GM19351 (cell line): ENCODE measurements around the gene DEPP1.
A peak's percentile ranks its signal among the peaks of the same experiment; 100 is the strongest.

Source experiments
- ATAC-seq: cut with Tn5 transposase; IDR thresholded peaks from one replicate; pipeline ENCODE4 v1.9.1; 2021; ENCODE audit warnings: mild to moderate bottlenecking, moderate library complexity; ENCODE audit not compliant: unreplicated experiment

DEPP1 gene

GRCh38 chr10:44993922-44994751 is 15.5 kb upstream of the DEPP1 start:
- ATAC-seq: no peak

DNA sequence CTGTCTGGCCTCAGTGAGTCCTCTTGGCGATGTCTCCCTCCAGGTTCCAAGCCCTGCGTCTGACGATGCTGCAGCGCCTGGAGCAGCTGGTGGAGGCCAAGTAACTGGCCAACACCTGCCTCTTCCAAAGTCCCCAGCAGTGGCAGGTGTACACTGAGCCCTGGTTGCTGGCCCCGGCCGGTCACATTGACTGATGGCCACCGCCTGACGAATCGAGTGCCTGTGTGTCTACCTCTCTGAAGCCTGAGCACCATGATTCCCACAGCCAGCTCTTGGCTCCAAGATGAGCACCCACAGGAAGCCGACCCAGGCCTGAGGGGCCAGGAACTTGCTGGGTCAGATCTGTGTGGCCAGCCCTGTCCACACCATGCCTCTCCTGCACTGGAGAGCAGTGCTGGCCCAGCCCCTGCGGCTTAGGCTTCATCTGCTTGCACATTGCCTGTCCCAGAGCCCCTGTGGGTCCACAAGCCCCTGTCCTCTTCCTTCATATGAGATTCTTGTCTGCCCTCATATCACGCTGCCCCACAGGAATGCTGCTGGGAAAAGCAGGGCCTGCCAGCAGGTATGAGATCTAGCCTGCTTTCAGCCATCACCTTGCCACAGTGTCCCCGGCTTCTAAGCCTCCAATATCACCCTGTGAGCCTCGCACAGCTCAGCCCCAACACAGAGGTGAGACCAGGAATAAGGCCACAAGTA is 14.8 kb upstream of the DEPP1 start:
- ATAC-seq: no peak

DNA sequence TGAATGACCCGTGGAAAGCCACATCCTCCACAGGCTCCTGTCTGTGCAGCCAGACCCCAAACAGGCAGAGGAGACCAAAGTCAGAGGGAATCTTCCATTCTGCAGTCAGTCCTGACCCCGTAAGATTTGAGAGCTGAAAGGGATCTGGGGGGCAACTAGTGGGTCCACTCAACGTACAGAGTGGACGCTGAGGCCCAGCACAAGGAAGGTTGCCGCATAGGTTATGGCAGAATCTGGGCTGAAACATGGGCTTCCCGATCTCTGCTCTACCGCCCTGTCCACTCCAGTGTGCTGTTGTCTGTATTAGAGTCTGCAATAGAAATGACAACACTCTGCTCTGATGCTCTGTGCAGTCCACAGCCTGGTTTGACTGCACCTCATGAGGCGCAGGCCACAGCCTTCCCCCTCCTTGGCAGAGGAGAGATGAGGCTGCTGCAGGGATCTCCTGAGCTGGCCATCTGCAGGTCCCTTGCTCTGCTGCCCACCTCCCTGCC is 14.2 kb upstream of the DEPP1 start:
- ATAC-seq: no peak

- ATAC-seq: no peak
Observed at GRCh38 chr10:44992070-44992731, 13.6 kb upstream of the DEPP1 start.

DNA sequence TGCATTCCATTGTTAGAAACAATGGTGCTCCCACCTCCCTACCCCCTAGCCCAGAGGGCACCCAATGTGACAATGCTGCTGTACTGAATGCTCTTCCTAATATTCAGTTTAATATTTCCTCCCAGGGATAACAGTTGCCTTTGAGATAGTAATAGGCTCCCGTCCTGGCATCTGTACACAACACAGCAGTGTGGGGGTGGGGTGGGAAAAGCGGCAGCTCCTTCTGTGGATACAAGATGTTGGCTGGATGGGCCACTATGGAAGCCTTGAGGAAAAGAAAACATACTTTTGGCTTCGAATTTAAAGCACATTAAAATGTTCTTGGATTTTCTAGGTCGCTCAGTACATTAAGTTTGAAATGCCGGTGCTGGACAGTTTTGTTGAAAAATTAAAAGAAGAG is 13.0 kb upstream of the DEPP1 start:
- no peak for ATAC-seq

- ATAC-seq: no peak
Observed at GRCh38 chr10:44990965-44991364, 12.4 kb upstream of the DEPP1 start.

- ATAC-seq: no peak
Observed at GRCh38 chr10:44990302-44990655, 11.7 kb upstream of the DEPP1 start.

DNA sequence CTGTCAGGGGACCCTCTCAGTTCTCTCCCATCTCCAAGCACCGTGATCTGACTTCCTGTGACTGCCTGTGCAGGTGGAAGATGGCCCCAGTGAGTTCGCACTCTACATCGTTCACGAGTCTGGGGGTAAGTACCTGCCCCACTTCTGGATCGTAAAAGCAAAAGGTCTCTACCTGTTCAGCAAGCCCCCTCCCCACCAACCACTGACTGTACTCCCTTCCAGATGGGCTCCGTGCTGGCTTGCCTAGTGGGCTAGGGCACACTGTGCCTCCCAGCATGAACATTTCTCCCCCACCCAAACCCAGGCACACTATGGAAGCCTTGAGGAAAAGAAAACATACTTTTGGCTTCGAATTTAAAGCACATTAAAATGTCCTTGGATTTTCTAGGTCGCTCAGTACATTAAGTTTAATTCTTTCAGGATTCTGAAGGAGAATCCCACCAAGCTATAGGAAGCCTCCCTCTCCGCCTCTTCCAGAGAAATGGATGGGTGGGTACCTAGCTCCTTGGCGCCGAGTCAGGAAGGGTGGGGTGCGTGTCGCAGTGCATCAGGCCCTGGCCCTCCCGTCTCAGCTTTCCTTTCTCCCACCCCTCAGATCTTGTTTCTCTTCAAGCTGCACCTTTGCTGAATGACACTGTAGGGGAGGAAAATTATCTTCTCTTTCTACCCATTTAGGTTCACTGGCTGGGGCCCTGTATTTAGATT is 11.1 kb upstream of the DEPP1 start:
- no peak for ATAC-seq

DNA sequence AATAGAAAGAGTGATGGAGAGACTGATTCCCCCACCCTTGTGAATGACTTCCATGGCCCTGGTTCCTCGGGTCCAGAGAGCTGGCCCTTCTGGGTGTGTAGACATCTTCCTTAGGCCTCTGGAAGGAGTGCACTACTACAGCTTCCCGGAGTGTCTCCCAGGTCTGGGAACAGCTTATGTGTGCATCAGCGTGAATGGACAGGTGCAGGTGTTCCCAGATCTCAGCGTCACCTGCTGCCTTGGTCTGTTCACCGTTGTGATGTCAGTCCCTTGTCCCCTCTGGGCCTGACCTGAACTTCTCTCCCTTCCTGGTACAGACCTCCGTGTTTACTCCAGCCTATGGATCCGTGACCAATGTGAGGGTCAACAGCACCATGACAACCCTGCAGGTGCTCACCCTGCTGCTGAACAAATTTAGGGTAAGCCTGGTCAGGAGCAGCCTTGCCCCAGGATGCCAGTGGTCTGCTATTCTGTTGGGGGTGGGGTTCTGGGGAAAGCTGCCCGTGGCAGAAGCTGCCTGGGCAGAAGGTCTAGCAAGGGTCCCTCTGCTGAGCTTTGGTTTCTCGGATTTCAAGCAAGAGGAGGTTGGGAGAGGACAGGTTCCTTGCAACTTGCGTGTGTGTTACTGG is 10.5 kb upstream of the DEPP1 start:
- no peak for ATAC-seq

- no peak for ATAC-seq
Observed at GRCh38 chr10:44986670-44987069, 8.1 kb upstream of the DEPP1 start.

GRCh38 chr10:44986179-44986578 is 7.6 kb upstream of the DEPP1 start:
- no peak for ATAC-seq

GRCh38 chr10:44985175-44985681 is 6.6 kb upstream of the DEPP1 start:
- ATAC-seq: no peak

DNA sequence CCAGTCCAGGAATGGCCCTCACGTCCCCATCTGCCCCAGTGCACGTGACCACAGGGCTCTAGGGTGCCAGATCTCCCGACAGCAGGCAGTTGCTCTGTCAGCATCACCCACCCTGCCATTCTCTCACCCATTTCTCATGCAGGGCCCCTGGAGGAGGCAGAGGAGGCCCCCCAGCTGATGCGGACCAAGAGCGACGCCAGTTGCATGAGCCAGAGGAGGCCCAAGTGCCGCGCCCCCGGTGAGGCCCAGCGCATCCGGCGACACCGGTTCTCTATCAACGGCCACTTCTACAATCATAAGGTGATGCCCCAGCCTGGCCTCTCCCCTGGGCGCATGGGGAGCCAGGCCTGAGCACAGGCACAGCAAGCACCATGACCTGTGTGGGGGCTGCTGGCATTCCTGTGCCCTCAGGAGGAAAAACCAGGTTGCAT is 6.1 kb upstream of the DEPP1 start:
- no peak for ATAC-seq

GRCh38 chr10:44983895-44984278 is 5.3 kb upstream of the DEPP1 start:
- no peak for ATAC-seq

GRCh38 chr10:44983066-44983894 is 4.7 kb upstream of the DEPP1 start:
- no peak for ATAC-seq

GRCh38 chr10:44982496-44982895 is 3.9 kb upstream of the DEPP1 start:
- no peak for ATAC-seq

DNA sequence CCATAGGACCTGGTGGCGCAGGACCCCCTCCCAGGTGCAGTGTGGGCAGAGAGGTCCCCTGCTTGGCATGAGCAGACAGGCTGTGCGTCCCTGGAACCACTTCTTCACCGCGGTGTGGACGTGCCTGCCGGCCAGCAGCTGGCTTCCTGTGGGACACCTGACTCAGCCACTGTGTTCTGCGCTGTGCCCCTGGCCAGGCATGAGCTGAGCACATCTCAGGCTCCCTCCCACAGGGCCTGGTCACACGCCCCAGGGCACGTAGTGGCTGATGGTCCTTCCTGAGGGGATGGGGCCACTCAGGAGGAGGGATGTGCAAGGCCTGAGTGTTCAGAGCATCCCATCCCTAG is 3.5 kb upstream of the DEPP1 start:
- no peak for ATAC-seq

DNA sequence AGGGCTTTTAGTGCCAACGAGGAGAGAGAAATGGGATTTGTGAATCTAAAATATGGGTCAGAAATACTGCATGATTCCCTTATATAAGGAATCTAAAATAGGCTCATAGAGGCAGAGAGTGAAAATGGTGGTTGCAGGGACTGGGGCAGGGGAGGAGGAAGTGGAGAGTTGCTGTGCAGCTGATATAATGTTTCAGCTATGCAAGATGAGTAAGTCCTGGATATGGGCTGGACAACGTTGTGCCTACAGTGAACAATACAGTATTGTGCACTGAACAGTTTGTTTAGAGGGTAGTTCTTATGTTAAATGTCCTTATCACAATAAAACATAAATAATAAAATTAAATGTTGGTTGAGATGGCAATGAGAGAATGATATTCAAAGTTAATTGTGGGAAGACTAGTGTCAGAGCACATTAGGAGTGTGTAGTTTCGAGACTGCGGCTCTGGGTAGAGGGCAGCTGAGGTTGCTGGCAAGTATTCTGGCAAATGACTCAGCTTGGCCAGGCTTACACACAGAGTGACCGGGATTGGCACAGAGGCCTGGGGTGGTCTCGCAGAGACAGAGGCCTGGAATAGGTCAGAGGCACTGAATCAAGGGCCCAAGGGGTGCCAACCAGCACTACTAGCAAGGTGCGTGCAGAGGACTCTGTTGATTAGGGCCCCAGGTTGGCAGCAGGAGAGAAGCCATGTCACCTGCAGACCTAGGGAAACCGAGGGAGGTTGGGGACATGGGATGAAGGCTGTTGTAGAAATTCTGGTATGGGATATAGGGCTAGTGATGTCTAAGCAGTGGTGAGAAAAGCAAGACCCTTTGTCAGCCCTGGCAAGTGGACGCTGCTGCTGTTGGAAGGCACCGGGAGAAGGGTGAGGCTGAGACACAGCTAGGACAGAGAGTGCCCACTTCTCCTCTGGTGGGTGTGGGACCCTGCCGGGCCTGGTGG is 2.8 kb upstream of the DEPP1 start:
- peak; percentile 81 for ATAC-seq
